ENCODE data around the gene NTHL1.
"Not testable (repeated sequence)": the region's sequence is repeated elsewhere in the genome, so short reads cannot be mapped to it uniquely, and the experiment has no call there.

The NTHL1 gene

GRCh38 chr16:2027024-2028010 is 20.3 kb downstream of the NTHL1 start:
- peak; percentile 33 for DNase-seq

- DNase-seq: no peak
These were observed 21.1 kb downstream of the NTHL1 start, which contains the start of gene NHERF2 for GRCh38 chr16:2026461-2027023. Gene NHERF2, plus strand, starts transcription at chr16:2026902. Its CDS starts 104 bp downstream, at chr16:2027006.

GRCh38 chr16:2025878-2026460 is 21.7 kb downstream of the NTHL1 start:
- no peak for DNase-seq

DNA sequence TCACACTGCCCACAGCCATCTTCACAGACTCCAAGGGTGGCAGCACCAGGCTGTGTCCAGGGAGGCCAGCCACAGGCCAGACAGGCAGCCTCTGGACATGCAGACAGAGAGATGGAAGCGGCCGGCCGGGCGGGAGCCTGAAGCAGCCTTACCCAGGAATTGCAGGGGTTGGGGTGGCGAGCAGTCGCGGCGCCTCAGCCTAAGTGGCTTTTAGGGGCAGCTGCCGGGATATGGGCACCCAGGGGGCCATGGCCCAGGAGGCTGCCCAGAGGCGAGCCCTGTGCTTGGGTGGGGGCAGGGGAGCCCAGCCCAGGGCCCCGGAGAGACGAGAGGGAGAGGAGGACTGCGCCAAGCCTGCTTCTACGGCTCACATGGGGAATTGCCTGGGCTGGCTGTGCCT is 22.4 kb downstream of the NTHL1 start:
- no peak for DNase-seq

DNA sequence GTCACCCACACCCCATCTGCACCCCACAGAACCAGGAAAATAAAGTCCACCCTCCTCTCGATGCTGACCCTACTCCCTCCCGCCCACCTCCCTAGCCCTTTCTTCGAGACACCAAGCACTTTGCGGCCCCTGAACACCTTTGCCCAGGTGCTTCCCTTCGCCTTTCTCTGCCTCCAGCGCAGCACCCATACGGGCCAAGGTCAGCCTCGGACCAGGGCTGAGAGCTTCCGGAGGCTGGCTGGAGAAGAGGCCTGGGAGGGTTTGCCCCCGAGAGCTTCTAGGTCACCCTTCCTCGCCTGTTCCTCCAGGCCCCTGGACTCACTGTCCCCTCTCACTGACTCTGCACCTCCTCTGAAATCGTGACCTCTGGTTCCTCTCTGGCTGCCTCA is 23.6 kb downstream of the NTHL1 start:
- DNase-seq: no peak

DNA sequence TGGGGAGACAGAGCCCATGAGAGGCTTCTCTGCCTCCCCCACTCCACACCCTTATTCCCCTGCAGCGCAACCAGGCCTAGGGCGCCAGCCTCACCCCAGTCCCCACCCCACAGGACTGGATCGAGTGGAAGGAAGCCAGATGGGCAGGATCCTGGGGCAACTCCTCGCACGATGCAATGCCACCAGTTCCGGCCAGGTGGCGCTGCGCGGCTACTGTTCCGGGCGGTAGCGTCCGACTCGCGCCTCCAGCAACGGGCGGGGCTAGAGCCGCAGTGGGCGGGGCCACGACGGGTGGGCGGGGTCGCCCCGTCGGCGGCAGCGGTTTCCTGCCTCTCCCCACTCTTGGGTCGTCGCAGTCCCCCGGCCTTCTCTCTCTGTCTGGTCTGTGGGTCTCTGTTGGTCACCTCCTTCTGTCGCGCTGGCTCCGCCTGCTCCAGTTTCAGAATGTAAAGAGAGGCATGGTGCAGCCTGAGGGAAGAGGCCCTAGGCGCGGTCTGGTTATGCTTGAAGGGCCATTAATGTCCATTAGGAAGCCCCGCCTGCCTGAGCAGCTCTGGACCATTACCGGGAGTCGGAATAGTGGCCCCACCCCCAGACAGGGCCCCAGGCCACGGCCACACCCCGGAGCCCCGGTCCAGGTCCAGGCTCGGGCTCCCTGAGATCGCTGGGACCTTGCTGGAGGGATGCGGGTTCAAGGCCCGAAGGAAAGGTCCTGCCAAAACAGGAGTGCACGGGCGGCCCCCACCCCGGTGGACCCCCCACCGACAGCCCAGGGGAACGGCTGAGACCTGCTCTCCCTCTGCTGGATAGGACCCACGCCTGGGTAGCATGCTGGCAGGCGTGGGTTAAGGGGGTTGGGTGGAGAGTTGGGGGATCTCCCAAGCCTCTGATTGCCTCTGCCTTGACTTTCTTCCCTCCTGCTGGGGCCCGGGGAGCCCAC is 24.3 kb downstream of the NTHL1 start:
- DNase-seq: peak; percentile 81

DNA sequence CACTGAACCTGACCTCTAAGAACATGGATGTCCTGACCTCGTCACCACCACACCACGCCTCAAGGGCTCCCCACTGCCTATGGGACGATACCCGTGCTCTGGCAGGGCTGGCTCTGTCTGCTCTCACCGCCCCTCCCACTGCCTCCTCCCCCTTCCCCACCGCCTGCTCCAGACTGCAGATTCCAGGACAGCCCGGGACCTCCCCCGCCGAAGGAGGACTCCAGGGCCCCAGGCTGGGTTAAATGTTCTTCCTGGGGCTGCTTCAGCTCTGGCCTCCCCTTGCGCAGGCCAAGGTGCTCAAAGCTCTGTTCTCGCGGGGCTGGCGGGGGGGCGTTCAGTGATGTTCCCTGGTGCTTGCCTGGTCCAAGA is 24.9 kb downstream of the NTHL1 start:
- peak; percentile 18 for DNase-seq

GRCh38 chr16:2019921-2020831 is 27.5 kb downstream of the NTHL1 start:
- DNase-seq: no peak

DNA sequence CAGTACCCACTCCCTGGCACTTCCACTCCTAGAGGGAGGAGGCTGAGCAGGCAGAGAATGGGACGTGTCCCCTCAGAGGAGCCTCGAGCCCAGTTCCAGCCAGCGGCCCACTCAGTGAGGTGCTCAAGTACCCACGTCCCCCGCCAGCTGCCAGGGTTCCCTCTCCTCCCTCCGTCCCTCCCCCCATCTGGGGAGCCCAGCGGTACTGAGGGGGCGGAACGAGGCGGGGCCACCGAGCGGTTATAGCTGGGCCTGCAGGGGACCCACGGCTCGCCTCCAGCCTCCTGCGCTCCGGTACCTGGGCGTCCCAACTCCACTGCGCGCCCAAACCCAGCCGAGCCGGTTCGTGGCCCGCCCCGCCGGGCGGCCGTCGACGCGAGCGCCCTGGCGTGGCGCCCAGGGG is 28.1 kb downstream of the NTHL1 start, which contains the start of gene NPW:
Gene NPW, plus strand, starts transcription at position 268 of the 403 bp plus-strand sequence.
- DNase-seq: no peak

- no peak for DNase-seq
These were observed 31.2 kb downstream of the NTHL1 start for GRCh38 chr16:2016407-2016922.

- no peak for DNase-seq
These were observed 31.8 kb downstream of the NTHL1 start for GRCh38 chr16:2015947-2016208.

GRCh38 chr16:2015117-2015946 is 32.3 kb downstream of the NTHL1 start:
- DNase-seq: no peak

- DNase-seq: no peak
These were observed 34.1 kb downstream of the NTHL1 start for GRCh38 chr16:2013527-2013926.

DNA sequence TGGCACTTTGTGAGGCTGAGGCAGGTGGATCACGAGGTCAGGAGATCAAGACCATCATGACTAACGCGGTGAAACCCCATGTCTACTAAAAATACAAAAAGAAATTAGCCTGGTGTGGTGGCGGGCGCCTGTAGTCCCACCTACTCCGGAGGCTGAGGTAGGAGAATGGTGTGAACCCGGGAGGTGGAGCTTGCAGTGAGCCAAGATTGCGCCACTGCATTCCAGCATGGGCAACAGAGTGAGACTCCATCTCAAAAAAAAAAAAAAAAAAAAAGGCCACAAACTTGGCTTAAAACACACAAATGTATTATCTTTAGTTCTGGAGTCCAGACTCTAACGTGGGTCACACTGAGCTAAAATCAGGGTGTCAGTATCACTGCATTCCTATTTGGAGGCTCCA is 35.9 kb downstream of the NTHL1 start:
- not testable (repeated sequence) for DNase-seq

GRCh38 chr16:2009791-2010510 is 37.7 kb downstream of the NTHL1 start, which contains the start of gene ZNF598:
Gene ZNF598, minus strand, starts transcription at chr16:2009821.
- DNase-seq: peak; percentile 53

DNA sequence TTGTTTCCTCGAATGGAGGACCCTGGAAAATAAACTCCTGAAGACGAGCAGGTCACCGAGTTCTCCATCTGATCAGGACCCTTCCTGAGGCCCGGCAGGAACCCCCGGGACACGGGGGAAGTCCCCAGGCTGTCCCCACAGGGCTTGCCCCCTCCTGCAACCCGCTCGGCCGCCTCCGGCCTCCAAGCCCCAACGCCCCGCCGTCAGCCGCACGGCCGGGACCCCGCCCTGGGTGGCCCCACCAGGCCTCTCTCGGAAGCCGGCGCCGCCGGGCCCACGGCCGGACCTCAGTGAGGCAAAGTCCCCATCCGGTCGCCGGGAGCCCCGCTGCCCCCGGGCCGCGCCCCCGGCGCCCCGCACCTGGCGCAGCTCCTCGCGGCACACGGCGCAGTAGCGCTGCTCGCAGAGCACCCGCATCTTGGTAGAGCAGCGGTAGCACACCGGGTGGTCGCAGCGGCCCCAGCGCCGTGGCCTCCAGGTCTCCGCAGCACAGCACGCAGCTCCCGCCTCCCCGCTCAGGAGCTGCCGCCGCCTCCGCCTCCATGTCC is 38.4 kb downstream of the NTHL1 start:
- no peak for DNase-seq

GRCh38 chr16:2008631-2009163 is 38.9 kb downstream of the NTHL1 start:
- DNase-seq: no peak

- no peak for DNase-seq
These were observed 39.6 kb downstream of the NTHL1 start for GRCh38 chr16:2008009-2008526.
